ENCODE data around the gene PCDHB15.
"Not testable (repeated sequence)": the region's sequence is repeated elsewhere in the genome, so short reads cannot be mapped to it uniquely, and the experiment has no call there.

GRCh38 chr5:141246971-141247370 is 1.8 kb downstream of the PCDHB15 start:
- not testable (repeated sequence) for TF ChIP-seq CTCF, POLR2A (IDR thresholded peaks at IDR 0.05)

Measured in testis (tissue), 2 donors.